Activated CD8-positive, alpha-beta memory T cell treated with anti-CD3 and anti-CD28 coated beads, Interleukin-2, amount 10 ng/mL, durations not matched to agents 7 days and 5 days (primary cell): Measurements from ENCODE around the gene ECEL1. TPM values are rescaled to one million over a fixed set of nuclear protein-coding genes. Genes with fewer than 3 reads are reported as not detected.

Source experiments
- ATAC-seq: fragments of 150-1000 bp; cut with Tn5 transposase; one replicate; pipeline ENCODE4 v1.10.0; 2021; ENCODE audit warnings: moderate library complexity
- CTCF ChIA-PET: fragments of 350-600 bp; sonication (Branson Sonifier 250); formaldehyde crosslinking; loops from one replicate; lab custom pipeline; 2021; ENCODE audit warnings: antibody characterized with exemption; lab: Charles Lee
- DNase-seq: peaks from one replicate; pipeline ENCODE4 v3.0.0-alpha.2; 2020
- H3K27ac Mint-ChIP-seq: one replicate; pipeline ENCODE4 v1.8.0; 2021; ENCODE audit warnings: mild to moderate bottlenecking, mixed read lengths
- H3K27me3 Mint-ChIP-seq: one replicate; pipeline ENCODE4 v1.8.0; 2021; ENCODE audit warnings: mixed read lengths
- H3K36me3 Mint-ChIP-seq: one replicate; pipeline ENCODE4 v1.8.0; 2021; ENCODE audit warnings: mild to moderate bottlenecking, mixed read lengths
- H3K4me1 Mint-ChIP-seq: one replicate; pipeline ENCODE4 v1.8.0; 2021; ENCODE audit warnings: mixed read lengths
- H3K4me3 Mint-ChIP-seq: one replicate; pipeline ENCODE4 v1.8.0; 2021; ENCODE audit warnings: mild to moderate bottlenecking, moderate library complexity, mixed read lengths
- H3K9me3 Mint-ChIP-seq: one replicate; pipeline ENCODE4 v1.8.0; 2022; ENCODE audit warnings: low read depth, mixed read lengths
- total RNA-seq, 2 experiments: library from RNA; stranded (reverse); gene quantifications; one replicate each; pipeline ENCODE4 v1.2.3, GENCODE V29; 2021

The ECEL1 gene
- total RNA-seq, 2 experiments from 2014 or later: 0.21 TPM; not detected in 1

DNA sequence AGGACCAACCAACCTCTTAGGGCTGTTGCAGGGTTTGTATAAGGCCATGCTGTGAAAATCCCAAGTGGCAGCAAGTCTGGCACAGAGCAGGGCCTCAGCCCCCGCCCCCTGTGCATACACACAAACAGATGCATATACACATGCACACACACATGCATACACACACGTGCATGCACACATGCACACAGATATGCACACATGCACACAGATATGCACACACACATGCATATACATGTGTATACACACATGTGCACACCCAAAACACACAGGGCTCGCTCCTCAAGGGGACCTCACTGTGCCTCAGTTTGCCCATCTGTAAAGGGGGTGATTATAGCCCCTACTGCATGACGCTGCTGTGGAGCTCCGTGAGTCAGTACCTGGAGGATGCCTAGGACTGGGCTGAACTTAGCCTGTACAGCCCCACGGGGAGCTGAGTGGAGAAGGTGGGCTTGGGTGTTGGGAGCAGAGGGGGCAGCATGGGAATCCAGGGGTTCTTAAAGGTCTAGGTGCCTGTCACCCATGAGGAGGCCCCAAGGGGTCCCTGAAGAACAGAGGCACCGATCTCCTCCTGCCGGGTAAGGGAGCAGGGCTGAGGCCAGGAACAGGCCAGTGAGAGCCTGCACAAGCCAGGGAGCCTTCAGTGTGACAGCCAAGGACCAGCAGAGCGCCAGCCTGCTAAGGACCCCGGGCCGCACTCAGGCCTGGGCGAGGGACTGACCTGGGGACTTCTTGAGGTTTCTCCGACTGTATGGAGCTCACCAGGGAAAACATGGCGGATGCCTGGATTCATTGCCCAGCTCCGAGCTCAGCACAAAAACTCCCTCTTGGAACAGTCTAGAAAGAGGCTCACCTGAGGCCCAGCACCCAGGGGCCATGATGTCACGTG lies 55.7 kb downstream of the ECEL1 start:
- no peaks in the 10 kb centered on the region for H3K4me1 Mint-ChIP-seq
- H3K9me3 Mint-ChIP-seq: no peaks in the 10 kb centered on the region
- no peak overlapping the region for H3K27ac Mint-ChIP-seq
- H3K36me3 Mint-ChIP-seq: no peaks in the 10 kb centered on the region
- CTCF ChIA-PET: interaction anchor here (0.6 kb wide), 1 partner anchor 12 kb away, joined by 3 read pairs; no protein-coding TSS in a partner anchor
- DNase-seq: no peak
- ATAC-seq: no peak
- H3K27me3 Mint-ChIP-seq: peaks cover 3% of the 10 kb centered on the region
- H3K4me3 Mint-ChIP-seq: no peak overlapping the region

Other genes starting within 250 kb of the ECEL1 start
- gene ALPP, start 109.1 kb downstream of the ECEL1 start, total RNA-seq: not detected
- not detected for gene ALPG, start 81.0 kb downstream of the ECEL1 start, total RNA-seq
- gene ALPI, start 31.7 kb downstream of the ECEL1 start, total RNA-seq: not detected
- not detected for gene PRSS56, start 32.6 kb upstream of the ECEL1 start, total RNA-seq
- not detected for gene CHRND, start 38.3 kb upstream of the ECEL1 start, total RNA-seq
- not detected for gene CHRNG, start 51.9 kb upstream of the ECEL1 start, total RNA-seq
- 1 to 10 TPM; 6.1 to 9.6 TPM for gene TIGD1, start 62.7 kb upstream of the ECEL1 start, total RNA-seq
- 10 to 100 TPM; 59.9 to 81.1 TPM for gene EIF4E2, start 62.9 kb upstream of the ECEL1 start, total RNA-seq
- gene EFHD1, start 145.8 kb upstream of the ECEL1 start, total RNA-seq: 1 to 10 TPM in 1 of 2 experiments, under 1 TPM in 1; 0.23 to 1.4 TPM
- gene GIGYF2, start 209.5 kb upstream of the ECEL1 start, total RNA-seq: 10 to 100 TPM; 57.2 to 63.8 TPM